ENCODE data around the gene CETN1. TPM values are rescaled to one million over a fixed set of nuclear protein-coding genes. Genes with fewer than 3 reads are reported as not detected.

Gene CETN1
- total and polyA plus RNA-seq, 2 experiments from 2014 or later: not detected

DNA sequence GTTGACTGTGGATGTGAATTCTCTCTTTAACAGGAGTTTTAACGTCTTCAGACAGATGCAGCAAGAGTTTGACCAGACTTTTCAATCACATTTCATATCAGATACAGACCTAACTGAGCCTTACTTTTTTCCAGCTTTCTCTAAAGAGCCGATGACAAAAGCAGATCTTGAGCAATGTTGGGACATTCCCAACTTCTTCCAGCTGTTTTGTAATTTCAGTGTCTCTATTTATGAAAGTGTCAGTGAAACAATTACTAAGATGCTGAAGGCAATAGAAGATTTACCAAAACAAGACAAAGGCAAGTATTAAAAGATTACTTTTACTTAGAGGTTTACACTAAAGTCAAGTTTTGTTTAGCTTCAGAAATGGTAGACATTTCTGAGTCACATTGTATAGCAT, 47.1 kb downstream of the CETN1 start:
- H3K4me1 ChIP-seq (ENCODE audit: insufficient read depth): no peaks in the 10 kb centered on the region
- TF ChIP-seq CTCF (IDR thresholded peaks at IDR 0.05; ENCODE audit: poor library complexity): no peak
- no peak for TF ChIP-seq EZH2phosphoT487 (IDR thresholded peaks at IDR 0.05; ENCODE audit: low read depth, severe bottlenecking, unreplicated experiment)
- TF ChIP-seq EZH2 (IDR thresholded peaks at IDR 0.05; ENCODE audit: borderline replicate concordance): no peak
- H3K36me3 ChIP-seq (replicated peaks; ENCODE audit: insufficient read depth, low read depth): no peaks in the 10 kb centered on the region
- no peaks in the 10 kb centered on the region for H4K20me1 ChIP-seq (ENCODE audit: insufficient read depth, poor library complexity, severe bottlenecking)
- no peak overlapping the region for H3K4me3 ChIP-seq
- no peak overlapping the region for H3K27ac ChIP-seq
- DNase-seq (ENCODE audit: low spot score): no peak
- no peaks in the 10 kb centered on the region for H3K9me2 ChIP-seq (replicated peaks; ENCODE audit: insufficient read depth)
- H3K79me2 ChIP-seq: no peaks in the 10 kb centered on the region
- 68% methylated on average over 2 of the region's 2 CpGs for WGBS (ENCODE audit: low lambda C conversion rate, missing lambda C conversion rate)
- no peaks in the 10 kb centered on the region for H3K27me3 ChIP-seq
- H2AFZ ChIP-seq: no peak overlapping the region
- H3K4me2 ChIP-seq: no peak overlapping the region
- no peaks in the 10 kb centered on the region for H3K9me3 ChIP-seq (ENCODE audit: low read depth)

- Histone ChIP-seq H2AFZ (no peak overlapping the region), H3K4me3 (no peak overlapping the region), H3K79me2 (no peaks in the 10 kb centered on the region), H3K36me3 (replicated peaks; ENCODE audit: insufficient read depth, low read depth) (no peaks in the 10 kb centered on the region), H3K4me2 (no peak overlapping the region), H3K9me2 (replicated peaks; ENCODE audit: insufficient read depth) (no peaks in the 10 kb centered on the region), H3K27ac (no peak overlapping the region), H3K9me3 (ENCODE audit: low read depth) (no peaks in the 10 kb centered on the region), H3K27me3 (no peaks in the 10 kb centered on the region), H3K4me1 (ENCODE audit: insufficient read depth) (no peaks in the 10 kb centered on the region), H4K20me1 (ENCODE audit: insufficient read depth, poor library complexity, severe bottlenecking) (no peaks in the 10 kb centered on the region)
- WGBS (ENCODE audit: low lambda C conversion rate, missing lambda C conversion rate): 91% methylated on average over 6 of the region's 6 CpGs
- DNase-seq (ENCODE audit: low spot score): no peak
- TF ChIP-seq EZH2phosphoT487 (IDR thresholded peaks at IDR 0.05; ENCODE audit: low read depth, severe bottlenecking, unreplicated experiment): no peak
- no peak for TF ChIP-seq EZH2 (IDR thresholded peaks at IDR 0.05; ENCODE audit: borderline replicate concordance)
- TF ChIP-seq CTCF (IDR thresholded peaks at IDR 0.05; ENCODE audit: poor library complexity): no peak
Observed at GRCh38 chr18:629269-630150, 49.3 kb downstream of the CETN1 start.

DNA sequence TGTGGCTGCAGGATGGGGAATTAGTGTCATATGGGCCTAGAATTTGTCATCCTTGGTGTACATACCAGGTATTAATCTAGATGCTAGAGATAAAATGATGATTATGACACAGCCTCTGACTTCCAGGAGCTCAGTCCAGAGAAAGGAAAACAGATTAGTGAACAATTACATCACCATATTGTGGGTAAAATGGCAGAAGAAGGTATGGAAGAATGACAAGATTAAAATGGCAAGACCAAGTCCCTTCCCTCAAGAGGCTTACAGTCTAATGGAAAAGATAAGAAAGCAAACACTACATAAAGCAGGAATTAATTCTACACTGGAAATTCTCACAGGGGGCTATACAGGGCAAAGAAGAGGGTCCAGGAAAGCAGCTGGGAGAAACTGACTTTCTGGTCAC, 51.4 kb downstream of the CETN1 start:
- Histone ChIP-seq H4K20me1 (ENCODE audit: insufficient read depth, poor library complexity, severe bottlenecking) (no peaks in the 10 kb centered on the region), H3K9me3 (ENCODE audit: low read depth) (no peaks in the 10 kb centered on the region), H3K36me3 (replicated peaks; ENCODE audit: insufficient read depth, low read depth) (no peaks in the 10 kb centered on the region), H3K27ac (no peak overlapping the region), H2AFZ (no peak overlapping the region), H3K79me2 (no peaks in the 10 kb centered on the region), H3K4me3 (no peak overlapping the region), H3K9me2 (replicated peaks; ENCODE audit: insufficient read depth) (no peaks in the 10 kb centered on the region), H3K27me3 (no peaks in the 10 kb centered on the region), H3K4me2 (no peak overlapping the region), H3K4me1 (ENCODE audit: insufficient read depth) (no peaks in the 10 kb centered on the region)
- no peak for TF ChIP-seq EZH2phosphoT487 (IDR thresholded peaks at IDR 0.05; ENCODE audit: low read depth, severe bottlenecking, unreplicated experiment)
- TF ChIP-seq EZH2 (IDR thresholded peaks at IDR 0.05; ENCODE audit: borderline replicate concordance): no peak
- TF ChIP-seq CTCF (IDR thresholded peaks at IDR 0.05; ENCODE audit: poor library complexity): no peak
- no peak for DNase-seq (ENCODE audit: low spot score)

Other genes starting within 250 kb of the CETN1 start
- 21.2 and 23.2 TPM in 2 replicates for gene COLEC12, start 79.7 kb upstream of the CETN1 start, total RNA-seq
- 28.3 and 33.3 TPM in 2 replicates for gene COLEC12, start 79.7 kb upstream of the CETN1 start, polyA plus RNA-seq
- gene CLUL1, start 16.6 kb downstream of the CETN1 start, total RNA-seq: 5.3 and 11.2 TPM in 2 replicates
- 1.3 and 3.1 TPM in 2 replicates for gene CLUL1, start 16.6 kb downstream of the CETN1 start, polyA plus RNA-seq
- gene TYMS, start 77.3 kb downstream of the CETN1 start, total RNA-seq: 15.1 and 16.9 TPM in 2 replicates
- 39.8 and 49.1 TPM in 2 replicates for gene TYMS, start 77.3 kb downstream of the CETN1 start, polyA plus RNA-seq
- gene ENOSF1, start 132.2 kb downstream of the CETN1 start, total RNA-seq: 42.5 and 44.5 TPM in 2 replicates
- 41.0 and 41.6 TPM in 2 replicates for gene ENOSF1, start 132.2 kb downstream of the CETN1 start, polyA plus RNA-seq
- gene YES1, start 231.9 kb downstream of the CETN1 start, total RNA-seq: 108 and 111 TPM in 2 replicates
- gene YES1, start 231.9 kb downstream of the CETN1 start, polyA plus RNA-seq: 18.4 and 25.2 TPM in 2 replicates